C1 segment of cervical spinal cord (tissue), 14 donors: ENCODE data around the gene LIG4.
"Not testable (repeated sequence)": the region's sequence is repeated elsewhere in the genome, so short reads cannot be mapped to it uniquely, and the experiment has no call there.

Experiments used
- DNase-seq, 14 donors: peaks; one replicate each; lab custom pipeline; 2025; lab: John Stamatoyannopoulos, UW

Gene LIG4

DNA sequence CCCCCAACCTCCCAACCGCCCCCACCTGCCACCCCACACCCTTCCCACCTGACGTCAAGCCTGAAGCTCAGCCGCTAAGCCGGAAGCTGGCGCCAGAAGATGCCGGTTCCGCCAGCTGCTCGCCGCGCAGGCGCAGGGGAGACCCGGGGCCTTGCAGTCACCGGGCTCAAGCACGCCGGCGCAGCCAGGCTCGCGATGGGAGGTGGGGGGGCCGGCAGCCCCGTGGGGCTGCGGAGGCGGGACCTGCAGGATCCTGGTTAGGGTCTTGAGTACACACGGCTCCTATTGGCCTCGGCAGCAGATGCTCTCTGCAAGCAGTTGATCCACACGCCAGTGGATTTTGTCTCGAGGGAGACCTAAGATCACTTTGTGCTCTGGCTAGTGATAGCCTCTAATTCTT lies at the start of gene LIG4:
TSS of gene LIG4 (minus strand) at position 101 of the 400 bp plus-strand sequence. CDS start 4,268 bp downstream, outside the sequence.
- peak; percentile 9 to 94 (median 84) for DNase-seq

DNA sequence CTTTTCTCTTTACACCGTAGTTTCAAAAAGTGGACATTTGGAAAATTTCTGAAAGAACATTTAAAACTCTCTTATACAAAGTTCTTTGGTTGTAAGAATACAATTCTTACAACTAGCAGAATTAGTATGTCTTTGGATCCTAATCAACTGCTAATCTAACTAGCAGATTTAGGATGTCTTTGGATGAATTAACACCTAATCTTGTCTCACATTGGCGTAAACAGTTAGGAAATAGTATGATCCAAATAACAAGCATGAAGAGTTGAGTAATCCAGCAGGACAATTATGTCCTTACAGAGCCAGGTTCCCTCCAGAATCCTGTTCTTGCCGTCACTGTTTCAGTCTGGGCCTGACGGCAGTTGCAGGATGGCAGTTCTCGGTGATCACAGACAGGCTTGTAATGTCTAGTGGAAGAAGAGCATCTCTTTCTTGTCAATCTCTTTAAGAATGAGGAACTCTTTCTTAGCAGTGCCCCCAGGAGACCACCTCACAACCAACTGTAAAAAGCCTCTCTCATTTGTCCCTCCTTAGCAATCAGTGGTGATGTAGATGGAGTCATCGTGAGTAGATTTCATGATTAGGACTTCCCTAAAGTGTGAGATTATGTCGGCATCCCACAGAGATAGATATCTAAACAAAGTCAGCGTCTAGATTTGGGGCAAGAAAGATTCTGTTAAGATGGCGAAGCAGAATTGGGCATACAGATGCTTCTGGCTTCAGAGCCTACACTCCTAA lies 48.5 kb upstream of the LIG4 start:
- DNase-seq = no peak

DNA sequence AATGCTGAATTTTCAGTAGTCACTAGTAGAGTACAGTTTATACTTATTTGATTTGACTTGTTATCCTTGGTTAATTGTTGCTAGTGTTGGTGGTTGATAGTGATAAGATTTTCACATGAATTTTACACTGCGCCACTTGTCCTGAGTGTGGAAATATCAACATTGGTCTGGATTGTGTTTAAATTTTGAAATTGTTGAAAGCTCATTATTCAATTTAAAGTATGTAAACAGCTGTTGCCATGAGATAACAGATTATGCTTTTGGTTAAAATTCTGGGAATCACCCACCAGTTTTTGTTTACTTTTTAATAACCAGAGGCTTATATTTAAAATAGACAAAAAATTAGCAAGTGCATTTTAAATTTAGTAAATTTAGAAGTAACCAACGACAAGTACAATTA lies 41.9 kb upstream of the LIG4 start:
- DNase-seq = no peak

DNA sequence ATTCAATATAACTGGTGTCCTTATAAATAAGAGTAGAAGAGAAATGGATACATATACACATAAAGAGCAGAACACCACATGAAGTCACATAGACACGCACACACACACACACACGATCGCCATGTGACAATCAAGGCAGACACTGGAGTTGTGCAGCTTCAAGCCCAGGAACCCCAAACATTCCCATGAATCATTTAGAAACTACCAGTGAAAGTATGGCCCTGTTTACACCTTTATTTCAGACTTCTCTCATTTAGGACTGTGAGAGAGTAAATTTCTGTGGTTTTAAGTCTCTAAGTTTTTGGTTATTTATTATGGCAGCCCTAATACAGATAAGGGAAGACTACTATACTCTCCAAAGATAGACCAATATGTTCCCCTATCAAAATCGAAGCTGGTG lies 33.8 kb upstream of the LIG4 start:
- DNase-seq = no peak

DNA sequence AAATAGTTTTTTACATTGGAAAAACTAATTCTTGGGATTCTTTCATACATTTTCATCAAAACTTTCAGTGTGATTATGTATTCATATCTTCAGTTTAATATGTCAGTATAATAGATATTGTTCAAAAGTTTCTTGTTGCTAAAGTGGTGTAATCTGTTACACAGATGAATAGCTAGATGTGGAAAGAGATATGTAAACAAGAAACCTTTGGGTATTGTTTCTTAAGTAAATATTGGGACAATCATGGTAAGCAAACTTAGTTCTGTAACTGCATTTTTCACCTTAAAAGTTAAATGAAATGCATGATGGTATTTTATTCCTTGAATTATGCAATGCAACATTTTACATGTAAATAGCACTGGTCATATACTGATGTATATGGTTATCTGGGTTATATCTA lies 15.0 kb upstream of the LIG4 start:
- no peak for DNase-seq

DNA sequence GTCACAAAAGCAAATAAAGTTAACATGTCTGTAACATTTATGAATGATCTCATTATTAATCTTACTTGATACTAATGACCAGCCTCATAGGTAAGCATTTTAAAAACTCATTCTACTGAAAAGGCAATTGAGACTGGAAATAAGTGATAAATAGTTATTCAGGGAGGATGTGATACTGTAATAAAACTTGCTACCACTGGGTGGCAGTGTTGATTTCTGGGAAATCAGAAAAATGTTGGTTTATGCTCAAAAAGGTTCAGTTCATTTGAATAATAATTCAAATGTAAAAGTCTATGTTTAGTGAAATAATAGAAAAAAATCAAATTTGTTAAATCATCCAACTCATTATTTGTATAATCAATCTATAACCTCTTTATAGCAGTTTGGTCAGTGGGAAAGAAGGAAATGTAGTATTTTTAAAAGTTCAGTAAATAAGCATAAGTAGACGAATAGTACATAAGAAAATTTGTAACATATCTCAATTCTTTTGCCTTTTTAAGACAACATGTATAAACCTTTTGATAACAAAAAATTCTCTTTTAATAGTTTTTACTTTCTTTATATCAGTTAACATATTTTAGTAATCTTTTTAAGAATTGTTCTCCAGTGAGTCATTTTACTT lies 12.4 kb upstream of the LIG4 start:
- DNase-seq = peak in 1 of 14 donors; percentile 18

DNA sequence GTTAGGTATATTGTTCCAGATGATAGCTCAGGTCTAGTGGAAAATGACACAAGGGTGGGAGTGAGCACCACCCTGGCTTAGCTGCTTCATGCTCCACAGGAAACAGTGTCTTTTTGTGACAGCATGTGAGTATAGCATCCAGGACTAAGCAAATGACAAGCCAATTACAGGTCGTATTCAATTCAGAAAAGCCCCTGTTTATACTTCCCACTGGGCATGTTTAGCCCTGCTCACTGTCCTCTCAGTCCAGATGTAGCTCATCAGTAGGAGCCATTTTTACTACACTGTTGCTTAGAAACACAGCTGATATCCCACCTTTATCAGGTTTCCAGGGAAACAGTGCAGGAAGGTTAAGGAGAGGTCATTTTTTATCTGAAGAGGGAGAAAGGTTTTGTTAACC lies 10.8 kb upstream of the LIG4 start:
- DNase-seq = no peak

DNA sequence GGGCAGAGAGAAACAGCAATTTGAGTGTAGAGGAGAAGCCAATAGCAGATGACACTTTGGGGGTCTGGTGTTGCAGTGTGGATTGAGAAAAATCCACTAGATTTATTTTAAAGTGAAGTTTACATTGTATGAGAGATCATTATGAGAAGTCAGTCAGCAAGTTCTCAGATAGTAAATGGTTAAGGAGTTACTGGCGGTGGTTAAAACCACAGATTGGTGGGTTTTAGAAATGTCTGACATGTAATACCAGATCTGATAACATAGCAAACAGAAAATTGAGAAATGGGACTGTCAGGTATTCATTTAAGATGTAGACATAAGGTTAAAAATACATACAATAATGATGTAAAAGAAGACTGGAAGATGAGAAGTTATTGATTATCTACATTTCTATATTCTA lies 10.1 kb upstream of the LIG4 start:
- no peak for DNase-seq

DNA sequence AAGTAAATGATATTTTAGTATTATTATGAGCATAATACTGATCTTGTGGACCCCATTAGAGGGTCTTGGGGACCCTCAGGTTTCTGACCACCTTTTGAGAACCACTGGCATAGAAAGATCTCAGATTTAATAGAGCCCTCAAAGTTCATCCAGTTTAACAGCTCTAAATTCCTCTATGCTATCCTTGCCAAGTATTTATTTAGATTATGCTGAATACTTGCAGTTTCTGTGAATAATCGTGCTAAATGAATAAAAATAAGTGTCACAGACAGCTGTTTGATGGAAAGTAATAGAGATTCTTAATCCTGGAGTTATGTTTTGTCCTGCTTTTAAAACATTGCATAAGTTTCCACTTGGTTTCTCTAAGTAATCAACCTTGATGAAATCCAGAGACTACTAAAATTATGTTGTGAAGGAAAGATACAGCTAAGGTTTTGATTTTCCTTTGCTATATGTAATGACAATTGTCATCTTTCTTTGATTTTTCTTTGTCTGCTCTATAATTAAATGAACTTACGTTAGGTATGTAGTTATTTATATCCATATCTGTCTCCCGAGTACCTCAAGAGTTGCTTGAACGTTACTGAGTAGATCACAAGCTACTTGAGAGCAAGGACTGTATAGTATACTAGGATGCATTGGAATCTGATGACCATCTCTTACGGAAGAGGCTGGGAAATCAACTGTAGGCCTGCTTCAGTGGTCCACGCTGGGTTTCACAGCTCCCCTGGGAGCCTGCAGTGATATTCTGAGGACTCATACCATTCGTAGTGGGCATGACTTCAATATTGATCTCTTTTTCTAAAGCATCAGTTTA lies 8.6 kb upstream of the LIG4 start:
- no peak for DNase-seq

DNA sequence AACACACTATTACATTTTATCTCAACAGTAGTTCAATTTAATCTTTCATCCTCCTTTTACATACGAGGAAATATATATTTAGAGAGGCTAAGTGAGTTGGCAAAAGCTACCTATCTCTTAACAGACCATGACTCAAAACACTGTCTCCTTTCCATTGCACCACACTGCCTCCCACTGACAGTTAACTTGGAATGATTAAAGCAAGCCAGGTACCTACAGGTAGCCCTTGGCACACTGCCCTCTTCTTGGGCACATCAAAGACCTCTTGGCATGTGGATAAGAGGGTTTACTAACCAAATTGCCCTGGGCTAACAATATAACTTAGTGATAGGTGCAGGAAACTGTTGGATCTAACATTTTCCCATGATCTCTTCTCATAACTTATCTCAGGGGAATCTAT lies 4.7 kb upstream of the LIG4 start:
- no peak for DNase-seq

DNA sequence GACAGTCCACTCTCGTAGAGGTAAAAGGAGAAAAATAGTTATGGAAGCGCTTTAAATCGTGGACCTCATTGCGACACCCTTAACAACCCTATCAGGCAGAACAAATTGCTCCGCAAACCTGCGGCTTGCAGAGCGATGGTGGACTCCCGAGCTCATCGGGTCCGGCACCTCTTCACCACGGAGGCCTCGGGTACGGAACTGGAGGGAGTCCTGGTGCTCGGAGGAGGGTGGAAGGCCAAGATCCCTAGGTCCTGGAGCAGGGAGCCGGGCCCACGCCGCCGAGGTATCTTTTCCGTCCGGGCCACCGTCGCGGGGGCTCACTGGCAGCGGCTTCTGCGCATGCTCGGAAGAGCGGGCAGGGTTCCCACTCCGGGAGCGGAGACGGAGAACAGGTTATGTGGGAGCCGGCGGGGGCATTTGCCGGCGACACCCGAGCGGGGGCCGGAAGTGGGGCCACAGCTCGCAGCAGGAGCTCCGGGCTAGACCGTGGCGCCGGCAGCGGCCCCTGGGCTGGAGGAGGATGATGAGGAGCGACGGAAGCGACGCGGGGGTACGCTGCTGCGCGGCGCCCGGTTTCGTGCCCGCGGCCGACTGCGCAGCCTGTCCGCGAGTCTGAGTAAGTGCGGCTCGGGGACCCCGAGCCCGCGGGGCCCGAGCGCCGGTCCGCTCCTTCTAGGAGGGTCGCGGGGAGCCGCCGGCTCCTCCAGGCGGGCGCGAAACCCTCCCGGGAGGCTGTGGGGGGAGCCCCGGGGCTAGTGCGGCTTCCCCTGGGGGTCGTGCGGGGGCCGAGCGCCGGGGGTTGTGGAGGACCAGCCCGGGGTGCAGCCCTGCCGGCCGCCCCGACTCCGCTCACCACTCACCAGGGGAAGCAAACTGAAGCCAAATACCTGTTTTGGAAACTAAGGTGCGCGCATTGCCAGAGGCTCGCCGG lies 3.0 kb upstream of the LIG4 start, which contains the start of gene ABHD13:
TSS of gene ABHD13 (plus strand) at position 349 of the 931 bp plus-strand sequence. CDS start 10,827 bp downstream, outside the sequence.
- DNase-seq = peak; percentile 75 to 96 (median 90)

DNA sequence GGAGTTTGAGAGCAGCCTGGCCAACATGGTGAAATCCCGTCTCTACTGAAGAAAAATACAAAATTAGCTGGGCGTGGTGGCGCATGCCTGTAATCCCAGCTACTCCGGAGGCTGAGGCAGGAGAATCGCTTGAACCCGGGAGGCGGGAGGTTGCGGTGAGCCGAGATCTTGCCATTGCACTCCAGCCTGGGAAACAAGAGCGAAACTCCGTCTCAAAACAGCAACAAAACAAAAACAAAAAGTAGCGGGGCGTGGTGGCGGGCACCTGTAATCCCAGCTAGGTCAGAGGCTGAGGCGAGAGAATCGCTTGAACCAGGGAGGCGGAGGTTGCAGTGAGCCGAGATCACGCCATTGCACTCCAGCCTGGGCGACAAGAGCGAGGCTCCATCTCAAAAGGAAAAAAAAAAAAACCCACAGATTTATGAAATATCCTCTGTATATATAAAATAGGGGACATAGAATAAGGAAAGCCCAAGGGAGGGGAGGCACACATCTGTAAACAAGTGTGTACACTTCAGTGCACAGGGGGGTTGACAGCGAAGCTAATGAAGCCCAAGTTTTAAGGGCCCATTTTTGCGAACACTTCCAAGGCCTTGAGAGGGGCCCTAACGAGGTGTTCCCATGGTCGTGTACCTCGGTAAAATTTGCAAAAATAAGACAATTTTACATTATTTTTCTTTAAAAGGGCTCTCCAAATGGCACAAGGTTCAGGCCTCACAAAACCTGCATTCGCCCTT lies 2.1 kb upstream of the LIG4 start:
- DNase-seq = not testable (repeated sequence)

DNA sequence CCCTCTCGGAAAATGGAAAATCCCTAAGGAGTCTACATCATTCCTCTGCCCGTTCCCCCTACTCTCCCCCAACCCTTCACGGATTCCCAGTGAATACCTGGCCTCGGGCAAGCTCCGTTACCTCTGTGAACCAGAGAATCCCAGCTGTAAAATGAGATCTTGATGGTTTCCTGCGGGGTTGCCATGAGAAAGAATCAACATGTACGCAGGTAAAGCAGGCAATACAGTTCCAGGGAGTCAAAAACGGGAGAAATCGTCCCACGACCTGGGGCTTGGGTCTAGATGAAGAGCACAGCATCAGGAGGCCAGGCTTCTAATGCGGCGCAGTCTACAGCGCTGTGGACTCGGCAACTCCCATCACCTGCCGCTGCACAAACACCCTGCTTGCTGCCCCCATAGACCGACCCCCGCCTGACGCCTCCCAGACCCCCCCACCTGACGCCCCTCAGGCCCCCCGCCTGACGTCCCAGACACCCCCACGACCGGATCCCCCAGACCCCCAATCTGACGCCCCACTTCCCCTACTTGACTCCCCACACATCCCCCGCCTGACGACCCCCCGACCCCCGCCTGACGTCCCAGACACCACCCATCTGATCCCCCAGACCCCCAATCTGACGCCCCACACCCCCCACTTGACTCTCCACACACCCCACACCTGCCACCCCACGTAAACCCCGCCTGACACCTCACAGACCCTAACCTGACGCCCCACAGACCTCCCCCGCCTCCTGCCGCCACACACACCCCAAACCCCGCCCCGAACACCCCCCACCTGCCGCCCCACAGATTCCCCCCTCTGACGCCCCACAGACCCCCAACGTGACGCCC lies 680 bp downstream of the LIG4 start:
- peak in 8 of 14 donors; percentile 6 to 48 (median 18) for DNase-seq

DNA sequence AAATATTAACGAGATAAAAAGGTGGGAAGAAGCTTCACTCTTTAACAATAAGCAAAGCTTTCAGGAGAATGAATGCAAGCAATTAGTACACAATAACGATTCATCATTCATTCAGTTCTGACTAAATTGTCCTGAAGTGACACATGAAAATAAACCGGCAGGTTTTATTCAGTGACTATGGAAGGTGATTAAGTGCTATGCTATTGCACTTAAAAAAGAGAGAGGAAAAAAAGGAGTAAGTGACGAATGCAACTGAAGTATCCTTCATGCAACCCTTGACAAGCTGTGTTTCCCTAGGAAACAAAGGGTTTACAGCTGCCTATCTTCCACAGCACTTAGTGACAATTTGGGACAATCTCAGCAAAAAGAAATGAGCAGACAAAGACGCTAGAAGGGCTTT lies 1.4 kb downstream of the LIG4 start:
- peak in 1 of 14 donors; percentile 48 for DNase-seq

DNA sequence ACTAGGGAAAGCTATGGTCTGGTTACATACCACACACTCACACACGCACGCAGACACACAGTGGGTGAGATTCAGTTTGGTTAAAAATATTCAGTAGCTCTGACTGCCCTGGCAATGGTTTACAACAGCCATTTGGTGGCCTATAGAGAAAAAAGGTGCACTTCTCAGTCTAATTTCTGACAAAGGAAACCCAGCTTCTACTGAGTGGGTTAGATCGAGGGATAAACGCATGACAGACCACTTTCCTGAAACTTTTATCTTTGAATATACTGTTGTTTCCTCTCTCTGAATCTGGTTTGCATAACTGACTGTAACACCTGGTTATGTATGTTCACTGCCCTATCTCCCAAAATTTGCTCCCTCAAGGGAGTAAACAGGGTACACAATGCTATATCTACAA lies 2.5 kb downstream of the LIG4 start:
- DNase-seq = no peak

DNA sequence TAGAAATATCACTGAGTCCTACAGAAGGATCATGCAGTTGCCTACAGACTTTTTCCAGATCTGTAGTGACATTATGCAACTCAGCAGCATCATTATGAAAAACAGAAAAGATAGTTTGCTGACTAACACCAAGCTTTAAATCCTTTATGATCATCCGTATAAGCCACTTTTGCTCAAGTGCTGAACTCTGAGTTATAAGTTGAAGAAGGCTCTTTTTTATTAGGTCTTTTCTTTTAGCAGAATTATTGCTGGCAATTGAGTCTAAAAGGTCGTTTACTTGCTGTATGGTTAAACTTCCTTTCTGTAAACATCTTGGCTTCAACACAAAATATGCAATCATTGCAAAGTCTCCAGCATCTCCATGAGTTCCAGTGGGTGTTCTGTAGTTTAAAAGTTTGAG lies 4.8 kb downstream of the LIG4 start:
- DNase-seq = no peak

DNA sequence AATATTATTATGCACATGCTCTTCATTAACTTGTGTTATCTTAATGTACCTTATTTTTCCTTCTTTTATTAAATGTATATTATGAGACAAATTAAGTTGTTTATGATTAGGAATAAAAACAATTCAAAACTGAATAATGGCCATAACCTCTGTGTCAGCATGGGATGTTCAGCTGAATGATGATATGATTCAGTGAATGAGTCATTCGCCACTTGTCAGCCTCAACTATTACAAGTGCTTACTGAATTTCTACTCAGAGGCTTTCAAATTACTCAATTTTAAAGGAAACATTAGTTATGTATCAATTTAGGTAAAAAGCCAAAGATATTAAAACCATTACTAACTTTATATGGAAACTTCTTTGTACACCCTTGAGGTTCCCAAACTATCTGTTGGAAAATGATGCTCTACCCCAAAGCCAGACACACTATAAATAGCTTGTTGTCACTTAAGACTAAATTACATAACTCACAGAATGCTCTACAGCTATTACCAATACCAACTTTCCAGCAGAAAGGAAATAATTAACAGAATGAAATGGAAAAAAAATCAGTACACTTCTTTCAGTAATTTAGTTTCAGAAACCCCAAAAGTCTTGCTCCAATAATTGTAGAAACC lies 14.4 kb downstream of the LIG4 start:
- DNase-seq = no peak

DNA sequence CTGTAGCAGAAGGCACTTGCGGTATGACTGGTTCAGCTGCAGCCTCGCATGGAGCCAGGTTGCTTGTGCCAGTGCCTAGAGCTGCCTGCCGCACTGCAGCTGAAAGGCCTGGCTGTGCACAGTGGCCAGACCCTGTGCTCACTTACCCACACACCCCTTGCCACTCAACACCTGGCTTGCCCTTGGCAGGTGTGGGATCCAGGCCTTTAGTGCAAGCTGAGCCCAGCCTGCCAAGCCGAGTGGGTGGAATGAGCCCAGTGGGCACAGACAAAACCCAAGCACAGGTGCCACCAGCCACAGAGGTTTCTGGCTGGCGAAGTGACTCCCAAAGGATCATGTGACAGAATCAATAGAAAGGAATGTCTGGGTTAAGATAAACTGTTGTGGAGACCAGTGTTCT lies 19.5 kb downstream of the LIG4 start:
- DNase-seq = no peak

DNA sequence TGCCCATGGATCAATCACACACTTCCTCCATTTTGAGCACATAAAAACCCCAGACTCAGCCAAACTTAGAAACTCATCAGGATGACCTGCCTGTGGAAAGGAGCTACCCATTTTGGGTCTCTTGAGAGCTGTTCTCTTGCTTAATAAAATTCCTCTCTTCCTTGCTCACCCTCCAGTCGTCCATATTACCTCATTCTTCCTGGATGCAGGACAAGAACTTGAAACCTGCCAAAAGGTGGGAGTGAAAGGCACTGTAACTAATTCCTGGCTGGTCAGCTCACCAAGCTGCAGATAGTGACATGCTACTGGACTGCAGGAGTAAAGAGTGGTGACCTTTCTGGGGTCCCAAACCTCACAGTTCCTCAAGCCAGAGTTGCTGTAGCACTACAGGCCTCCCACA lies 20.2 kb downstream of the LIG4 start:
- no peak for DNase-seq
